GM11168 (cell line): ENCODE measurements around the gene FCAMR.
"Not testable (repeated sequence)": the region's sequence is repeated elsewhere in the genome, so short reads cannot be mapped to it uniquely, and the experiment has no call there.

Source experiments
- in situ Hi-C: fragments of 300-500 bp; cut with MboI; formaldehyde crosslinking; loops from one replicate; pipeline ENCODE4 v1.12.0; 2022; ENCODE audit warnings: low sequenced_read_pairs; ENCODE audit not compliant: unreplicated experiment

FCAMR gene

DNA sequence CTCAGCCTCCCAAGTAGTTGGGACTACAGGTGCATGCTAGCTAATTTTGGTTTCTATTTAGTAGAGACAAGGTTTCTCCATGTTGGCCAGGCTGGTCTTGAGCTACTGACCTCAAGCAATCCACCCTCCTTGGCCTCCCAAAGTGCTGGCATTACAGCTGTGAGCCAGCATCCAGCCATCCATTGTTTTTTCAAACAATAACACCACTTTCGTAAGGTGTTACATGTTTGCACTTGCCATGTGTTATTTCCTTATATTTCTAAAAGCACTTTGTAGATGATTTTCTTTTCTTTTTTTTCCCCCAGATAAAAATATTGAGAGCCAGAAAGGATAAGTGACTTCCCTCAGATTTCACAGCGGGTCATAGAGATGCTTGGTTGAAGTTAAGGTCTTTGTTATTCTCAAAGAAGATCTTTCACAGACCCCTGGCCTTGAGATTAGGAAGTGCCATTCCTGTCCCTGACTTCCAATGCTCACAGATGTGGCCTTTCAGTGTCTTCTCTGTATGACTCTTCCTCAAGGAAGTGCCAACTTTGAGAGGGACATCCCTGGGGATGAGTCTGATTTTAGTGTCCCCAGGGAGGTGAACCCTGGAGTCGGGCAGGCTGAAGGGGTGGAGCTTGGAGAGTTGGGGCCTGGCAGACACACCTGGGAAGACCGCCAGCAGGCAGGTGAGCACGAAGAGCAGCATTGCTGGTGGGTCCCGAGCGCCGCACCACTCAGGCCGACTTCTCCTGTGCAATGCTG is 30.2 kb downstream of the FCAMR start:
- in situ Hi-C loops, result no loop called here

DNA sequence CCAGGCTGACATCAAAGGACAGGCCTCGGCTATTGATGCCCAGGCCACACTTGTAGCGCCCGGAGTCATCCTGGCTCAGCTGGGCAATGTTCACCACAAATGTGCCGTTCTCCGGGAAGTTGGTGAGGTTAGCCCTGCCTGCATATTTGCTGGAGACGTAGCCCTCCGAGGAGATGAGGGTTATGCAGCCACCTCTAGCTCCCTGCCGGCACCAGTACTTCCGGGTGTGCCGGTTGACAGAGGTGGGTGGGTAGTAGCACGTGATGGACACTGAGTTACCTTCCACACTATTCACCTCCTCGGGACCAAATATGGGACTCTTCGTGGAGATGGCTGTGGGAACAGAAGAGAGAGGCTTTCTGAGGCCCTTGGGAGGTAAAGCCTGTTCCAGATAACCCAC is 31.1 kb downstream of the FCAMR start:
- in situ Hi-C loops, result no loop called here

- in situ Hi-C loops, result no loop called here
Measured at GRCh38 chr1:206937425-206937824, 32.8 kb downstream of the FCAMR start.

- in situ Hi-C loops, result no loop called here
Measured at GRCh38 chr1:206935491-206936067, 34.7 kb downstream of the FCAMR start.

DNA sequence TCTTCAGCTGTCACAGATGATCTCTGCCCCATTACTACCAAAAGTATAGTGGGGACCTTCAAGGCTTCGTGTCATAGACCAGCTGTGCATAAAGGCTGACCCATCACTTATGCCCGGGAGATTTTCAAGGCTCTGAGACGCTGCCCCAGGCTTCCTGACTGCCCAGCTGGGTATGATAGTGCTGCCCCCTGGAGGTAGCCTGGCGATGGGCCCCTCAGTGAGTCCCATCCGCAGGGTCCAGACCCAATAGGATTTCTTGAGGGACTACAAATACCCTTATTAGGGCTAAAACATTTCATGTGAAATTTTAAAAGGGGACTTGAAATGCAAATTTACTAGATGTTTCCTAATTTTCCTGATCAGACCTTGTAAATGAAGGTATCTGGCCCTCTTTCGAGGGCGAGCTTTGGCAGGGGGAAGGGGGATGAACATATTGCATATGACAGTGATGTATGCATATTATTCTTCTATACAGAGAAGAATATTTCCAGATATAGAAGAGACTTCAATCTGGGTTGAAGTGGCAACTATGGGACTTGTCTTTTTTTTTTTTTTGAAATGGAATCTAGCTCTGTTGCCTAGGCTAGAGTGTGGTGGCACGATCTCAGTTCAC is 36.8 kb downstream of the FCAMR start:
- in situ Hi-C loops, result no loop called here

DNA sequence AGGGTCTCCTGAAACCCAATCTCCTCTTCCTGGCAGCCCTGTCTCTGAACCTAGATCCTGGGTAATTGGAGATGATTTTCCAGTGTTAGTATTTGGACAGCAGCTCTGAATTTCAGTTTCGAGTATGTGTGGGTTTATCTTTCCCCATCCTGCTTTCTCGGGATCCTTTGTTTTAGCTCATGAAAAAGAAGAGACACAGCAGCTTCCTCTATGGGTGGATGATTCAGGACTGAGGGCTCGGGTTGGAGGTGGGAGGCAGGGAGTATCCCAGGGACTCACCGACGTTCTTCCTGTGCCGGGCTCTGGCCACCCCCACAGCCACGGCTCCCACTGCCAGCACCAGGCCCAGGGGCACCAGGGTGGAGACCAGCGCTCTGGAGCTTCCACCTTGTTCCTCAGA is 38.1 kb downstream of the FCAMR start:
- in situ Hi-C loops, result no loop called here

DNA sequence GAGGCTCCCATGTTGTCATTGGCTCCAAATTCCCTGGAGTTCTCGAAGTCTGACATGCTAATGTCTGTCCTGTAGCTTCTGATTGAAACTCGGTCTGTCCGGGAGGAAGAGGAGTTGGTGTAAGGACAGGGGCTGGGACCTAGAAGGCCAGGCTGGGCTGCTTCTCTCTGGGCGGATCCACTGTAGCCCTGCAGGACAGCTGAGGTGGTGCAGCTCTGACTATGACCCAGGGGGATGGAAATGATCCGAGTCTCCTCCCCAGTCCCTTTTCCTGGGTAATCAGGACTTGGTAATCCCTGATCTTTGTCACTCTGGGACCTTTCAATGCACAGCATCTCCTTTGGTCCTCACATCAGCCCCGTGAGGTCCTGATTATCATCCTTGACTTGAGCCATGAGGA is 38.6 kb downstream of the FCAMR start:
- in situ Hi-C loops, result no loop called here

DNA sequence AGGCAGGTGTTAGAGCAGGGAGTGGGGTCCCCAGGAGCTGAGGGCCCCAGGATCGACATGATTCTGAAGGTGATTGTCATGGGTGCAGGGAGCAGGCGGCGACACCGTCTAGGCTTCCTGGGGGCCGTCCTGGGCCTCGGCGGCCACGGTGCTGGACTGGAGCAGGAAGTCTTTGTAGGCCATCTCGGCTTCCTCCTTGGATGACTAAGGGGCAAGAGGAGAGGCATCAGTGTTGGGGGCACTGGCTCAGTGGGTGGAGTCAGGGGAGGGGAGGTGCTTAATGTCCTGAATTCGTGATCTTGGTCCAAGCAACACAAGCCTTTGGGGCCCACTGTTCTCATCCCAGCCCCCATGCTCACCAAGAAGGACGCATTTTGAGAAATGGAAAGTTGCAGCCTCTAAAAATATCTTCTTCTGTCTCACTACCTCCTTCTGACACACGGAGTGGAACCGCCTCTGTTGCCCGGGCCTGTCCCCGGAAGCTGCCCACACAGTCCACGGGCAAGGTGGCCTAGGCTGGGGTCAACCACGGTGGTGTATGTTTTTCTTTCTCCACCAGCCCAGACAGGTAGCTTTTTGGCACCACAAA is 40.0 kb downstream of the FCAMR start:
- in situ Hi-C loops, result no loop called here

- in situ Hi-C loops, result no loop called here
Measured at GRCh38 chr1:206929524-206929923, 40.7 kb downstream of the FCAMR start.

GRCh38 chr1:206926286-206926685 is 44.0 kb downstream of the FCAMR start:
- in situ Hi-C loops, result no loop called here

- in situ Hi-C loops, result no loop called here
Measured at GRCh38 chr1:206925106-206925736, 45.0 kb downstream of the FCAMR start.

GRCh38 chr1:206924592-206925105 is 45.6 kb downstream of the FCAMR start:
- in situ Hi-C loops, result no loop called here

GRCh38 chr1:206923961-206924557 is 46.2 kb downstream of the FCAMR start:
- in situ Hi-C loops, result not testable (repeated sequence)

DNA sequence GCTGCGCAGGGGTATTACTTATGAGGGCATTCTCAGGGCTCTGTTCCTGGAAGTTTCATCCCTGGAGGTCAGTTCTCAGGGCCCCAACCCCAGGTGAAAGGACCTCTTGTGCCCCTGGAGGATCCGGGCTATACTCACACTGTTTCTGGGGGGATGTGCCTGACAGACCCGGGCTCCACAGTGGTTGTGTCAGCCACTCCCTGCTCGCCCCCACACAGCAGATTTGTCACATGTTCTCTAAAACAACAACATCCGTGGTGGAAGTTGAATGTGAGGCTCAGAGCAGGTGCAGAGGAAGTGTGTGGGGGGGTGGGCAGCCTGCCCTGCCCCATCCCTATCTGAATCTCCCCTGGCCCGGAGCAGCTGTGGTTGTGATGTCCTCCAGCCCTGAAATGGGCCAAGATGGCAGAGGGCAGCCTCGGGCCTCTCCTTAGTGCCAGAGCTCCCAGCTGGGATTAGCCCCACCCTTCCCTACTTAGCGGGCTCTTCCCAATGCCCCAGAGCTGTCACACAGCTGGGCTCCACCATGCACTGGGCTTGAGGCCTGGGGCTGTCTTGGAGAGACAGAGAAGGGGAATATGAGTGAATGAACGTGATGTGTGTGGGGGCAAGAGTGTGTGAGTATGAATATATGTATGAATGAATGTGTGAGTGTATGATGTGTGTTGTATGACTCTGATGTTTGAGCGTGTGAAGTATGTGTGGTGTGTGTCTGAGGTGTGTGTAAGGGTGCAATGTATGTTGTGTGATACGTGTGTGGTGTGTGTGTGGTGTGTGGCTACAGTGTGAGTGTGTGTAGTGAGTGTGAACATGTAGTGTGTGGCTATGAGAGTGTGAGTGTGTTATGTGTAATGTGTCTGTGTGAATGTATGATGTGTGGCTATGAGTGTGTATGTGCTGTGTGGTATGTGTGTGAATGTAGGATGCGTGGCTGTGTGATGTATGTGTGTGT is 47.0 kb downstream of the FCAMR start:
- in situ Hi-C loops, result no loop called here

- in situ Hi-C loops, result no loop called here
Measured at GRCh38 chr1:206922524-206922923, 47.7 kb downstream of the FCAMR start.

DNA sequence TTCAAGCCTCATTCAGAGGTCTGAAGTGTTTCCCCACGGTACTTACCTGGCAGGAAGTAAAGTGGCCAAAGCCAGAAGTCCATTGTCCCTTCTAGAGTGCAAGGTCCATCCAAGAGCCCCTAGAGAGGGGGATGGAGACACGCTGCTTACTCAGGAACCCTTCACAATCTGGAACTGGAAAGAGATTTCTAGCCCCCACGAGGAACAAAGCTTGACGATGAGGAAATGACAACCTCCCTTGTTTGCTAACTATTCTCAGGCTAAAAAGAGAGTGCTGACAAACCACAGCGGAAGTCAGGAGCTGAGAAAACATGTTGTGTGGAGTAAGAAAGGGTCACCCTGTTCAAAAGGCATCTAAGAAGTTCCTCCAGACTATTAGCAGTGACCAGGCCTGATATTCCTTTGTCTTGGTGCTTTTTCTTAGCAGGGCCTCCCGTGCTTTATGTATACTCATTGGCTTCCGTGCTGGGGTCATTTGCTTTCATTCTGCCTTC is 48.4 kb downstream of the FCAMR start, which contains the start of gene FCMR:
Gene FCMR, minus strand, starts transcription at position 170 of the 494 bp plus-strand sequence. Its CDS starts 87 bp downstream, at position 83.
- in situ Hi-C loops, result no loop called here

- in situ Hi-C loops, result loop anchor here (10.0 kb wide), 1 partner anchor 183 kb away; no protein-coding TSS in a partner anchor
Measured at GRCh38 chr1:206918076-206918475, 52.2 kb downstream of the FCAMR start.

- in situ Hi-C loops, result loop anchor here (10.0 kb wide), 1 partner anchor 181 kb away; no protein-coding TSS in a partner anchor
Measured at GRCh38 chr1:206916000-206916709, 54.1 kb downstream of the FCAMR start.
